Fibroblast of villous mesenchyme (primary cell): Measurements from ENCODE around the gene NFAM1. TPM values are rescaled to one million over a fixed set of nuclear protein-coding genes. Genes with fewer than 3 reads are reported as not detected.

Source experiments
- DNase-seq: peaks from one replicate; pipeline ENCODE4 v3.0.0-alpha.2; 2010; ENCODE audit warnings: low read depth
- H3K4me3 ChIP-seq: 2 replicates; pipeline ENCODE4 v1.5.1; 2011; ENCODE audit warnings: low read depth, mild to moderate bottlenecking, low read length
- total RNA-seq: library from RNA; depleted of rRNA; stranded (reverse); fragments of >200 nt; gene quantifications from 2 replicates; pipeline ENCODE4 v1.2.3, GENCODE V29; 2012
- TF ChIP-seq, protein P1 (sequence below): IDR thresholded peaks from 2 replicates; pipeline ENCODE4 v1.5.1; 2012; ENCODE audit warnings: low read depth, mild to moderate bottlenecking, low read length; ENCODE audit not compliant: insufficient read depth

Gene NFAM1
- total RNA-seq, 1 donor = not detected

DNA sequence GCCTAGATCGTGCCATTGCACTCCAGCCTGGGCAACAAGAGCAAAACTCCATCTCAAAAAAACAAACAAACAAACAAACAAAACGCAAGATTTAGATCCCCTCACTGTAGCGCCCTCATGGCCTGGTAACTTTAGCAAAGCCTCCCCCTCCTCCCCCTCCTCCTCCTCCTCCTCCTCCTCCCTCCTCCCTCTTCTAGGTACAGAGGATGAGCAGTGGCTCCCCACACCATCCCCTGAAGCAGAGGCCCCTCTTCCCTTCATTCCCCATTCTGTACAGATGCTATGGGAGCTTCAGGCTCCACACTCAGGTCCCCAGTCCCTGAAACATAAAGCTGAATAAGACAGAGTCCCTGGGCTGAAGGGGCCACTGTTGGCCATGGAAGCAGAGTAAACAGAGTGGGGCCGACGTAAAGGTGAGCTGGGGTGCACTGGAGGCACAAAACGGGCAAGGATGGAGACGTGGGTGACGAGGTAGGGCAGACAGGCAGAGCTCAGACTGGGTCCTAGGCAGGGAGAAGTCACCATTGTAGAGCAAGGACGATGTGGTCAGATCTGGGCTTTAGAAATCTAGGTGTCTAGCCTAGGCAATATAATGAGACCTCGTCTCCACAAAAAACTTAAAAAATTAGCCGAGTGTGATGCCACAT lies 19.4 kb upstream of the NFAM1 start:
- no peak for DNase-seq
- TF ChIP-seq, protein P1, sequence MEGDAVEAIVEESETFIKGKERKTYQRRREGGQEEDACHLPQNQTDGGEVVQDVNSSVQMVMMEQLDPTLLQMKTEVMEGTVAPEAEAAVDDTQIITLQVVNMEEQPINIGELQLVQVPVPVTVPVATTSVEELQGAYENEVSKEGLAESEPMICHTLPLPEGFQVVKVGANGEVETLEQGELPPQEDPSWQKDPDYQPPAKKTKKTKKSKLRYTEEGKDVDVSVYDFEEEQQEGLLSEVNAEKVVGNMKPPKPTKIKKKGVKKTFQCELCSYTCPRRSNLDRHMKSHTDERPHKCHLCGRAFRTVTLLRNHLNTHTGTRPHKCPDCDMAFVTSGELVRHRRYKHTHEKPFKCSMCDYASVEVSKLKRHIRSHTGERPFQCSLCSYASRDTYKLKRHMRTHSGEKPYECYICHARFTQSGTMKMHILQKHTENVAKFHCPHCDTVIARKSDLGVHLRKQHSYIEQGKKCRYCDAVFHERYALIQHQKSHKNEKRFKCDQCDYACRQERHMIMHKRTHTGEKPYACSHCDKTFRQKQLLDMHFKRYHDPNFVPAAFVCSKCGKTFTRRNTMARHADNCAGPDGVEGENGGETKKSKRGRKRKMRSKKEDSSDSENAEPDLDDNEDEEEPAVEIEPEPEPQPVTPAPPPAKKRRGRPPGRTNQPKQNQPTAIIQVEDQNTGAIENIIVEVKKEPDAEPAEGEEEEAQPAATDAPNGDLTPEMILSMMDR = no peak
- no peak overlapping the region for H3K4me3 ChIP-seq

GRCh38 chr22:42450862-42451261 lies 18.7 kb upstream of the NFAM1 start:
- no peak overlapping the region for H3K4me3 ChIP-seq
- no peak for DNase-seq
- TF ChIP-seq, protein P1 = no peak

GRCh38 chr22:42446151-42446550 lies 13.9 kb upstream of the NFAM1 start:
- TF ChIP-seq, protein P1 = no peak
- H3K4me3 ChIP-seq = no peak overlapping the region
- no peak for DNase-seq

DNA sequence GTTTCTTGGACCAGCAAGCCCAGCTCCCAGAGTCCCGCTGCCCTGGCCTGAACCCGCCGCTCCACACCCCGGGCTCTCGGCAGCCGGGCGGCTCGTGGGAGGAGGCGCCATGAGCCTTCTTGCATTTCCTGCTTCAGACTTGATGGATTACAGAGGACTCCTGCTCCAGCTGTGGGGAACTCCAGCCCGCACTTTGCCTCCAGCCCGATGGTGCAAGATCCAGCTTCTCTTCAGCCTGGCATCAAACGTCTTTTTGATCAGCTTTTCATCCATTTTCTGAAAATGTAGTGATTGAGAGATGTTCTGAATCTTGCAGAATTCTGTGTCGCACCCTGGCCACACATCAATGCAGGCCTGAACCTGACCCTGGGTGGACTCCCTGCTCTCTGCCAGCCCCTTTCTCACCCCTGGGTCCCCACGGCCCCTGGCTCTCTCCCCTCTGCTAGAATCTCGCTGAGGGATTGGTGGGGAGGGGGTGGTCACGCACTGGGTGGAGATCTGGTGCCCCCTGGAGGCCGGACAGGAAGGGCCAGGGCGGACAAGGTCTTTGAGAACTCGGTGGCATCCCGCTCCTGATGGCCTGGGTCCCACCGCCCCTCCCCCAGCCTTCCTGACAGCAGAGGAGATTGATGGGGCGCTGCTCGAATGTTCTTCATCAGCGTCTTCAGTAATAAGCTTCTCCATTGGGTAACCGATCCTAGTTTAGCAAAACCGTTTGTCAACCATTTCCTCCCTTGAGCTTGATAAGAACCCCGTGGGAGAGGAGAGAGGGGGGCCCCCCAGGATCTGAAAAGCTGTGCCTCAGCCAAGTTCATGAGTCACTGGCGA lies 12.1 kb upstream of the NFAM1 start:
- TF ChIP-seq, protein P1 = peak; percentile 78
- peak overlapping the region; percentile 52 for H3K4me3 ChIP-seq
- peak; percentile 93 for DNase-seq

- TF ChIP-seq, protein P1 = no peak
- DNase-seq = no peak
- H3K4me3 ChIP-seq = peak overlapping the region; percentile 52
These were observed 11.3 kb upstream of the NFAM1 start for GRCh38 chr22:42443240-42444076.

- no peak overlapping the region for H3K4me3 ChIP-seq
- DNase-seq = no peak
- TF ChIP-seq, protein P1 = no peak
These were observed 10.5 kb upstream of the NFAM1 start for GRCh38 chr22:42442748-42443147.
